ENCODE measurements around the gene C11orf86.

DNA sequence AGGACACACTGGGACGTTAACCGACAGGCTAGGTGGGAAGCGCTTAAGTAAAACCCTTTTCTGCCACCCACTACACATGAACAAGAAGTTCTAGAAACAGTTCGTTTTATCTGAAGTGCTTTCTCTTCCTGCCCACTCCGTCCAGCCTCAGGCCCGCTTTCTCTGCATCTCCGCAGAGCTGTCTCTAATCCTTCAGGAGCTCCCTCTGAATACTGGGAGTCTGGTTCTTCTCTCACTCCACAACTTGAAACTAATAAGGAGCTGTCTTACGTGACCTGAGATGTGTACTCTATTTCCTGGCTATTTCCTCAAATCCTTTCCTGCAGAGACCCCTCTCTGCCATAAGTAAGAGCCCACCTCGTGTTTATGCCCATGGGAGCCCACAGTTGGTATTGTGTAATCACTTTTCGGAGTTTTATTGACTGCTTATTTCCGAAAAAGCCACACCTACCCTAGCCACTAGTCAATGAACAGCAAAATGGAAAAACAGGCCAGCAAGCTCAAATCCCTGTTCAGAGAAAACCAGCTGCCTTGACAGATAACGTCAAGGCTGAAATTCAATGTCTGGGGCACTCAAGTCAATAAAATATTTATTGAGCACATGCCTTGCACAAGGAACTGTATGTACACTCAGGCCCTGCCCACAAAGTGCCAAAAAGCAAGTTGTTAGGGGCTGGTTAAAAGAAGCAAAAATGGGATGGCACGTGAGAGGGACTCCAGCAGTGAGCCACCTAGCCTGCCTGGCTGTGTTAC, 21.8 kb upstream of the C11orf86 start:
- TF ChIP-seq, protein P1, sequence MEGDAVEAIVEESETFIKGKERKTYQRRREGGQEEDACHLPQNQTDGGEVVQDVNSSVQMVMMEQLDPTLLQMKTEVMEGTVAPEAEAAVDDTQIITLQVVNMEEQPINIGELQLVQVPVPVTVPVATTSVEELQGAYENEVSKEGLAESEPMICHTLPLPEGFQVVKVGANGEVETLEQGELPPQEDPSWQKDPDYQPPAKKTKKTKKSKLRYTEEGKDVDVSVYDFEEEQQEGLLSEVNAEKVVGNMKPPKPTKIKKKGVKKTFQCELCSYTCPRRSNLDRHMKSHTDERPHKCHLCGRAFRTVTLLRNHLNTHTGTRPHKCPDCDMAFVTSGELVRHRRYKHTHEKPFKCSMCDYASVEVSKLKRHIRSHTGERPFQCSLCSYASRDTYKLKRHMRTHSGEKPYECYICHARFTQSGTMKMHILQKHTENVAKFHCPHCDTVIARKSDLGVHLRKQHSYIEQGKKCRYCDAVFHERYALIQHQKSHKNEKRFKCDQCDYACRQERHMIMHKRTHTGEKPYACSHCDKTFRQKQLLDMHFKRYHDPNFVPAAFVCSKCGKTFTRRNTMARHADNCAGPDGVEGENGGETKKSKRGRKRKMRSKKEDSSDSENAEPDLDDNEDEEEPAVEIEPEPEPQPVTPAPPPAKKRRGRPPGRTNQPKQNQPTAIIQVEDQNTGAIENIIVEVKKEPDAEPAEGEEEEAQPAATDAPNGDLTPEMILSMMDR (IDR thresholded peaks at IDR 0.05) = no peak
- no peak for TF ChIP-seq POLR2A (IDR thresholded peaks at IDR 0.05)
